Subcutaneous adipose tissue (tissue), 4 donors: ENCODE measurements around the gene TNFAIP8. TPM values are rescaled to one million over a fixed set of nuclear protein-coding genes. Genes with fewer than 3 reads are reported as not detected.

ENCODE experiments used
- CTCF ChIP-seq: fragments of 450-650 bp; IDR thresholded peaks from one replicate; pipeline ENCODE4 v1.5.1; 2016; ENCODE audit warnings: low read depth, mild to moderate bottlenecking, control low read depth, antibody characterized with exemption, moderate library complexity
- total RNA-seq, 4 donors: library from RNA; depleted of rRNA; stranded (reverse); fragments of >200 nt; gene quantifications; one replicate each; pipeline ENCODE4 v1.1.0, GENCODE V29; 2016

Gene TNFAIP8
- total RNA-seq, 4 donors from 2014 or later, result 86.9 to 151 (median 129) TPM

DNA sequence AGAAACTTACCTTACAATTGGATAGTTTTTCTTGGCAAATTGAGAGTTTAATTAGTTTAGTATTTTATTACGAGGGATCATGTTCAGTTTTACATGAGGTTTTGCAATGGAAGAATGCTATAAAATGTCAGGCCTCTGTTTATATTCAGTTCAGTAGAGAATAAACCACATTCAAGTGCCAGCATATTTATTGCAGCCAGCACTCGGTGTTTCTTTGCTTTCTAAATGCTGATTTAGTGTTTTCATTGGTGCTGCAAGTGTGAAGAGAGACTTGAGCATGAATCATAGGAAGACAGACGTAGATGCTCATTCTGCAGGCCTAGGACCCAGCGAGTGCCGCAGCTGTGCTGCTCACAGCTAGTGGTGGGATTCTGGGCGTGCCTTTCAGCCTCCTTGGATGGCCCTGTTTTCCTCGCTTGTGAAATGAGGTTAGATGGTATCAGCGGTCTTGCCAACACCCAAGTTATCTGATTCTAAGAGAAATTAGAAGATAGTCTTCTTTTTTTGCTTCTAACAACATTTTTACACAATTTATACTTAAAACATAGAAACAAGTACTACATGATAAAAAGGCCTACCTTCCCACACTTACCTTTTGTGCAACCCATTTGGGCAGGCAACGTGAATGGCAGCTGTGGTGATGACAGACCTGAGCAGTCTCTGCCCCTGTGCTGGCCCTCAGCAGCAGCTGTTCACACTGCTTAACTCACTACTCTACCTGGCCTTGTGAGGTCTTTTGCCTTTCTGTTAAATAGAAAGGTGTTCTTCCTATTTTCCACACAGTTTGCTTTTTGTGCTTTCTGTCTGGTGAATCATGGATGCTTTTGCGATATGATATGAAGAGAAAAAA is 26.8 kb upstream of the TNFAIP8 start:
- TF ChIP-seq CTCF, result no peak

GRCh38 chr5:119329666-119330065 is 26.2 kb upstream of the TNFAIP8 start:
- TF ChIP-seq CTCF, result no peak

DNA sequence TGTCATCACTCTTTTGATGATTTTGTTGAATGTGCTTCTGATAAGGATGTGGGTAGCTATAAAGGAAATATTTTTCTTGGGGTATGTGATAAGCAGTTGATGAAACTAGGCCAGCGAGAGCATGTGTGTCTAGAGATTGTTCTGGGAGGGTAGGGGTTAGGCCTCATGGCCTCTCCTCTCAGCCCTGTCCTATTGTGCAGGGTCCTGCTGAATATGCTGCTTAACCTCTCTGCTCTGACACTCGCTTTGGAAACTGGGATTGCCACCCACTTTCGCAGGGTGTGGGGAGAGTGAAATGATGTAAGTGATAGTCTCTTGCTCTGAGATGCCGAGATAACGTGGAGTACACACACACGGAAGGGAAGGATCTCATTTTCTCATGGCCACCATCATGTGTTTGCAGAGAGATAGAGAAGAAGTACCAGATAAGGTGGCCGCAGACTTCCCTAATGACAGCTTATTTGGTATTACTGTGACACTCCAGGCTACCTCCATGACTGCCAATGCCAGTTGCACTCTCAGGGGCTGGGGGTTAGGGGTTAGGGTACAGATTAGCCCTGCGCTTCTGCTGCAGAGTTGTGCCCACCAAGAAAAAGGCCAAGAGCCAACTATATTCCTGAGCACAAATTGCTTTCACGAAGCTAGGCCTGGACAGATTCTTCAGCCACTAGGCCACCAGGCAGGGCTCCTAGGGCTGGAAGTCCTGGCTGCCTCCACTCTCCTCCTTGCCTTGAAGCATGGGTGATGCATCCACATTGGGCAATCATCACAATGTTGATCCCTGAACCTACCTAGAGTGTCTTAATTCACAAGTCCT is 25.2 kb upstream of the TNFAIP8 start:
- no peak for TF ChIP-seq CTCF

DNA sequence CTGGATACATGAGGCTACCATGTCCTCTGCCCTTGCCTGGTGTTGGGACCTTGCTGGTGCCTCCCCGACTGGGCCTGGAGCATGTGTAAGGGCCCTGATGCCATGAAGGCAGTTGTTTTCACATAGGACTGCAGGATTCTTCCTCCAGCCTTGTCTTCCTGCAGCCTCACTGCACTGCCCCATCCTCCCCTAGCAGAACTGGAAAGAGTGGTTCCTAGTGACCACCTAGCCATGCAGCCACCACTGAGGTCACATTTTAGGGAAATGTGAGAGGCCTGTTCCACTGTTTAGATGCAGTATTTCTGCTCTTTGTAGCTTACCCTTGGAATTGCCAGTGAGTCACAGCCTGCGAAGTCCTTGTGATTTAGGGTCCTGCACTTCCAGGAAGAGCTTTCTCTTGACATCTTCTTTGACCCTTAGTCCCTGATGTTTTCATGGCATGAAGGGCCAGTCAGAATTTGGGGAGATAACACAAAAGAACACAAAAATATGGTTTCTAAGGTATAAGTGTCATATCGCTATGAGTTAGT is 24.2 kb upstream of the TNFAIP8 start:
- no peak for TF ChIP-seq CTCF

GRCh38 chr5:119332208-119332607 is 23.6 kb upstream of the TNFAIP8 start:
- no peak for TF ChIP-seq CTCF

- no peak for TF ChIP-seq CTCF
Measured at GRCh38 chr5:119332978-119333401, 22.8 kb upstream of the TNFAIP8 start.

DNA sequence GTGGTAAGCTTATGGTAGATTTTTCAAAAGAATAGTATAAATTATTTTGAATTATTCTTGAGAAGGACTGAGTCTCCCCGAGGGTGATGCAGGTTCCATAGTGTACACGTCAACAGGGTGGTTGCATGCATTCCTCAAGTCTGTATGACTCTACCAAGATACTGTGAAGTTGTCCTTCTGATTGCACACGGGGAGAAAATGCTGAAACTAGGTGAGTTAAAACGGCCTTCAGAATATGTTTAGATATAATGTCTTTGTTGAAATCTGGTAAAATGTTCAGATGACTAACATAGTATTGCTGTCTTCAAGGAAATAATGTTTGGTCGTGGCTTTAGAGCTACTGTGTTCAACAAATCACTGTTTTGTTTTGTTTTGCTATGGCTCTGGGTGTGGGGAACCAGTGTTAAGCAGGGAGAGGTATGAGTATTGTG is 22.4 kb upstream of the TNFAIP8 start:
- TF ChIP-seq CTCF, result no peak
